Fibroblast of lung (primary cell): ENCODE data around the gene TSPAN16. TPM values are rescaled to one million over a fixed set of nuclear protein-coding genes. Genes with fewer than 3 reads are reported as not detected.

ENCODE experiments used
- DNase-seq, 2 donors: peaks; one replicate each; pipeline versions ENCODE4 v3.0.0 to v3.0.0-alpha.2; 2010; ENCODE audit warnings: low read depth in 2 of 2
- H2AFZ ChIP-seq: 2 replicates; pipeline ENCODE4 v1.5.1; 2012; ENCODE audit warnings: low read length, control low read depth, inconsistent platforms
- H3K27ac ChIP-seq: 2 replicates; pipeline ENCODE4 v1.5.1; 2011; ENCODE audit warnings: low read length, control low read depth; ENCODE audit not compliant: insufficient read depth
- H3K27me3 ChIP-seq: 2 replicates; pipeline ENCODE4 v1.5.1; 2011; ENCODE audit warnings: mild to moderate bottlenecking, low read length; ENCODE audit not compliant: control insufficient read depth, insufficient read depth
- H3K36me3 ChIP-seq: 2 replicates; pipeline ENCODE4 v1.5.1; 2011; ENCODE audit warnings: low read length; ENCODE audit not compliant: control insufficient read depth, insufficient read depth
- H3K4me1 ChIP-seq: 2 replicates; pipeline ENCODE4 v1.5.1; 2011; ENCODE audit warnings: low read length; ENCODE audit not compliant: control insufficient read depth, insufficient read depth; ENCODE audit errors: extremely low read depth
- H3K4me2 ChIP-seq: 2 replicates; pipeline ENCODE4 v1.5.1; 2011; ENCODE audit warnings: low read length, control low read depth; ENCODE audit not compliant: insufficient read depth; ENCODE audit errors: extremely low read depth
- H3K4me3 ChIP-seq, 4 experiments: fragments of 200-600 bp in 1 of 4; sonication (generic) in 1 of 4; replicated peaks in 1 of 4; 2 replicates each; pipeline ENCODE4 v1.5.1; 2011 to 2016; ENCODE audit warnings: low read length in 4 of 4, low read depth in 3 of 4, mild to moderate bottlenecking in 3 of 4, control low read depth in 2 of 4, inconsistent platforms in 1 of 4, mixed read lengths in 1 of 4; ENCODE audit not compliant: insufficient read depth in 1 of 4; ENCODE audit errors: control extremely low read depth in 1 of 4
- H3K79me2 ChIP-seq: 2 replicates; pipeline ENCODE4 v1.5.1; 2012; ENCODE audit warnings: mild to moderate bottlenecking, low read length, inconsistent platforms; ENCODE audit not compliant: control insufficient read depth, insufficient read depth
- H3K9ac ChIP-seq: 2 replicates; pipeline ENCODE4 v1.5.1; 2011; ENCODE audit warnings: mild to moderate bottlenecking, low read length, control low read depth; ENCODE audit not compliant: insufficient read depth
- H3K9me3 ChIP-seq: 2 replicates; pipeline ENCODE4 v1.5.1; 2012; ENCODE audit warnings: low read depth, low read length; ENCODE audit not compliant: control insufficient read depth, insufficient read depth
- H4K20me1 ChIP-seq: 2 replicates; pipeline ENCODE4 v1.5.1; 2011; ENCODE audit warnings: low read length; ENCODE audit not compliant: control insufficient read depth, insufficient read depth; ENCODE audit errors: extremely low read depth
- EZH2 ChIP-seq: IDR thresholded peaks from 2 replicates; pipeline ENCODE4 v1.5.1; 2012; ENCODE audit warnings: low read length, control low read depth, mild to moderate bottlenecking; ENCODE audit errors: missing control alignments
- polyA plus RNA-seq, 2 donors: library from polyadenylated mRNA; depleted of rRNA in 1 of 2; stranded (reverse) in 1 of 2; unstranded in 1 of 2; fragments of >200 nt; gene quantifications; 2 replicates each; pipeline ENCODE4 v1.2.1, GENCODE V29; 2011 to 2012; ENCODE audit warnings: missing spikeins in 1 of 2
- total RNA-seq: library from RNA; depleted of rRNA; stranded (reverse); fragments of >200 nt; gene quantifications from 2 replicates; pipeline ENCODE4 v1.2.1, GENCODE V29; 2014
- TF ChIP-seq, protein P1 (sequence below), 2 donors: IDR thresholded peaks in 1 of 2; conservative IDR thresholded peaks in 1 of 2; 1 replicate in 1 of 2; 2 replicates in 1 of 2; pipeline ENCODE4 v1.5.1; 2011 to 2012; ENCODE audit warnings: low read length in 2 of 2, control low read depth in 1 of 2, inconsistent platforms in 1 of 2, low read depth in 1 of 2, mild to moderate bottlenecking in 1 of 2

Gene TSPAN16
- total and polyA plus RNA-seq, 2 donors (not counting 1 experiment from before 2014, with no cell fraction given) = not detected

- Histone ChIP-seq H3K79me2 (no peaks in the 10 kb centered on the region), H3K9me3 (no peaks in the 10 kb centered on the region), H3K4me2 (no peak overlapping the region), H3K27me3 (peaks cover 2% of the 10 kb centered on the region), H3K27ac (no peak overlapping the region), H2AFZ (no peak overlapping the region), H3K4me1 (no peaks in the 10 kb centered on the region), H3K9ac (no peak overlapping the region), H3K4me3 (no peak overlapping the region), H4K20me1 (no peaks in the 10 kb centered on the region), H3K36me3 (no peaks in the 10 kb centered on the region)
- TF ChIP-seq EZH2 = no peak
- TF ChIP-seq, protein P1, sequence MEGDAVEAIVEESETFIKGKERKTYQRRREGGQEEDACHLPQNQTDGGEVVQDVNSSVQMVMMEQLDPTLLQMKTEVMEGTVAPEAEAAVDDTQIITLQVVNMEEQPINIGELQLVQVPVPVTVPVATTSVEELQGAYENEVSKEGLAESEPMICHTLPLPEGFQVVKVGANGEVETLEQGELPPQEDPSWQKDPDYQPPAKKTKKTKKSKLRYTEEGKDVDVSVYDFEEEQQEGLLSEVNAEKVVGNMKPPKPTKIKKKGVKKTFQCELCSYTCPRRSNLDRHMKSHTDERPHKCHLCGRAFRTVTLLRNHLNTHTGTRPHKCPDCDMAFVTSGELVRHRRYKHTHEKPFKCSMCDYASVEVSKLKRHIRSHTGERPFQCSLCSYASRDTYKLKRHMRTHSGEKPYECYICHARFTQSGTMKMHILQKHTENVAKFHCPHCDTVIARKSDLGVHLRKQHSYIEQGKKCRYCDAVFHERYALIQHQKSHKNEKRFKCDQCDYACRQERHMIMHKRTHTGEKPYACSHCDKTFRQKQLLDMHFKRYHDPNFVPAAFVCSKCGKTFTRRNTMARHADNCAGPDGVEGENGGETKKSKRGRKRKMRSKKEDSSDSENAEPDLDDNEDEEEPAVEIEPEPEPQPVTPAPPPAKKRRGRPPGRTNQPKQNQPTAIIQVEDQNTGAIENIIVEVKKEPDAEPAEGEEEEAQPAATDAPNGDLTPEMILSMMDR (conservative IDR thresholded peaks at IDR 0.05 in 1 of 2, IDR thresholded peaks at IDR 0.05 in 1 of 2; ENCODE audit: low read depth in 1 of 2, low read length in 2 of 2) = no peak
- no peak for DNase-seq
Measured at GRCh38 chr19:11299946-11300810, 4.2 kb downstream of the TSPAN16 start.

DNA sequence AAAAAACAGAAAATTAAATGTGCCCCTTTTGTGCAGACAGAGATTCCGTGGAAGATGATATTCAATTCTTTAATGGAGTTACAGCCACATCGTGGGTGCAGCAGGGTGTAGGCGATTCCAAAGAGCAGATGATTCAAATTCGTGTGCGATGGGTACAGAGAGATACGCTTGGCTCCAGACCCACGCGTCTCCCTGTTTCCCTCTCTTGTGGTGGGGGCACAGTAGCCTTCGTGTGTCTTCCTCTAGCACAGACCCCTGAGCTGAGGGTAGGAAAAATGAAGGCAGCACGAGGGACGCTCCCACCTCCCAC is 4.8 kb downstream of the TSPAN16 start:
- Histone ChIP-seq H3K4me1 (no peaks in the 10 kb centered on the region), H3K27ac (no peak overlapping the region)
- TF ChIP-seq, protein P1 (conservative IDR thresholded peaks at IDR 0.05 in 1 of 2, IDR thresholded peaks at IDR 0.05 in 1 of 2; ENCODE audit: low read depth in 1 of 2, low read length in 2 of 2) = no peak
- TF ChIP-seq EZH2 = no peak

GRCh38 chr19:11304936-11305335 is 9.0 kb downstream of the TSPAN16 start:
- no peaks in the 10 kb centered on the region for H3K9me3 ChIP-seq
- H4K20me1 ChIP-seq = no peaks in the 10 kb centered on the region
- H3K4me1 ChIP-seq = no peaks in the 10 kb centered on the region
- H3K4me3 ChIP-seq = no peak overlapping the region
- H2AFZ ChIP-seq = no peak overlapping the region
- no peak for DNase-seq
- TF ChIP-seq, protein P1 (conservative IDR thresholded peaks at IDR 0.05 in 1 of 2, IDR thresholded peaks at IDR 0.05 in 1 of 2; ENCODE audit: low read depth in 1 of 2, low read length in 2 of 2) = no peak
- H3K4me2 ChIP-seq = no peak overlapping the region
- H3K36me3 ChIP-seq = no peaks in the 10 kb centered on the region
- no peak overlapping the region for H3K27ac ChIP-seq
- H3K9ac ChIP-seq = no peak overlapping the region
- H3K79me2 ChIP-seq = no peaks in the 10 kb centered on the region
- H3K27me3 ChIP-seq = peaks cover 5% of the 10 kb centered on the region

More for the DNA sequence above, 4.8 kb downstream of the TSPAN16 start:
- peaks cover 2% of the 10 kb centered on the region for H3K27me3 ChIP-seq
- no peaks in the 10 kb centered on the region for H4K20me1 ChIP-seq
- H2AFZ ChIP-seq = no peak overlapping the region
- no peak overlapping the region for H3K4me3 ChIP-seq
- H3K4me2 ChIP-seq = no peak overlapping the region
- no peaks in the 10 kb centered on the region for H3K36me3 ChIP-seq
- no peak overlapping the region for H3K9ac ChIP-seq
- no peaks in the 10 kb centered on the region for H3K79me2 ChIP-seq
- H3K9me3 ChIP-seq = no peaks in the 10 kb centered on the region
- no peak for DNase-seq
